Activated gamma-delta T cell treated with anti-CD3 and anti-CD28 coated beads, Interleukin-2, amount 50 U/mL, for 16 hours (primary cell): ENCODE results near the gene EPG5.

Experiments
- DNase-seq: peaks from one replicate; pipeline ENCODE4 v3.0.0-alpha.2; 2020; ENCODE audit warnings: low read depth

Gene EPG5

GRCh38 chr18:45806226-45806625 lies 160.9 kb downstream of the EPG5 start:
- DNase-seq, result no peak

GRCh38 chr18:45805551-45805950 lies 161.6 kb downstream of the EPG5 start:
- DNase-seq, result no peak

- no peak for DNase-seq
These were observed 164.2 kb downstream of the EPG5 start for GRCh38 chr18:45802814-45803492.

GRCh38 chr18:45801416-45802004 lies 165.6 kb downstream of the EPG5 start:
- no peak for DNase-seq
